Amniotic epithelial cell (primary cell): ENCODE results near the gene PRXL2B.
"Not testable (repeated sequence)": the region's sequence is repeated elsewhere in the genome, so short reads cannot be mapped to it uniquely, and the experiment has no call there.

ENCODE experiments used
- DNase-seq: peaks from one replicate; pipeline ENCODE4 v3.0.0-alpha.2; 2010; ENCODE audit warnings: low read depth

Gene PRXL2B, protein sequence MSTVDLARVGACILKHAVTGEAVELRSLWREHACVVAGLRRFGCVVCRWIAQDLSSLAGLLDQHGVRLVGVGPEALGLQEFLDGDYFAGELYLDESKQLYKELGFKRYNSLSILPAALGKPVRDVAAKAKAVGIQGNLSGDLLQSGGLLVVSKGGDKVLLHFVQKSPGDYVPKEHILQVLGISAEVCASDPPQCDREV

DNA sequence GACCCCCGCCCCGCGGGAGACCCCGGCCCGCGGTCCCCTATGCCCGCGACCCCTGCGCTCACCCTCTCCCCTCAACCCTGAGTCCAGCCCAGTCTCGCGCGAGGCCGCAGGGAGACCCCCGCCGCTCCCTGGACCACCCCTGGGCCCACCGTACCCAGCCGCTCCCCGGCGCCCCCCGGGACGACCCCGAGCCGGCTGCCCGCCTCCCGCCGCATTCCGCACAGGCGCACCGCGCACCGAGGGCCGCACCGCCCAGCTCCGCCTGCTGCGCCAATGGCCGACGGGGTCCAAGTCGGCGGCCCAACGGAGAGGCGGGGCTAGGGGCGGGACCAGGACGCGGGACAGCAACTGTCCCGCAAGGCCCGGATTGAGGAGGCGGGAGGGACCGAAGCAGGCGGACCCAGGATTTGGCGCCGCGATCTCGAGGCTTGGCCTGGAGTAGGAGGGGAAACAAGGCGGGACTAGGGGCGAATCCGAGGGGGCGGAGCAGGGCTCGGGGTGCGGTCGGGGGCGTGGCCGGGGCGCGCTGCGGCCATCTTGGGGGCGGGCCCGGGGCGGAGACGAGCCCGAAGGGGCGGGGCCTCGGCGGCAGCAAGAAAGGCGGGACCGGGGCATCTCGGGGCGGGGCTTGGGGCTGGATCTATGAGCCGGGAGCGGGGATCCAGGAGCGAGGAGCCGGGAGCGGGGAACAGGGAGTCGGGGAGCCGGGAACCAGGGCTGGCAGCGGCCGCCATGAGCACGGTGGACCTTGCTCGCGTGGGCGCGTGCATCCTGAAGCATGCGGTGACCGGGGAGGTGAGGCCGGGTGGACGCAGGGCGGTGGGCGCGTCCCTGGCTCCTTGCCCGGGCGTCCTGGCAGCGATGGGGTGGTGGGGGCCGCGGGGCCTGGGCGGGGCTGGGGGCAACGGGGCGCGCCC is at the start of gene PRXL2B:
Gene PRXL2B (plus strand): TSS at position 624 of the 917 bp plus-strand sequence. CDS start 109 bp downstream, at position 733.
- peak; percentile 98 for DNase-seq

DNA sequence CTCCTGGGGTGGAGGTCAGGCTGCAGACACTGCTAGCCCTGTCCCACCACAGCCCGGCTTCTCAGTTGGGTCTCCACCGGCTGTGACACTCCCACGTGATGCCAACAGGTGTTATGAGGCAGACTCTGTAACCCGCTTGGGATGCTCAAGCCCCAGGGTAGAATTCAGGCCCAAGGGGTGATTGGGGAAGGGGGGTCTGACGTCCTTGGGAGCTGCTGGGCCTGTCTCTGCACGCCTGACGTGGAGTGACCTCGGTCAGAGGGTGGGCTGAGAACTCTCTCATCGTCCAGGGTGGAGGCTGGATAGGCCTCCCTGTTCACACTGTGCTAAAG is 48.8 kb upstream of the PRXL2B start:
- DNase-seq, result no peak

DNA sequence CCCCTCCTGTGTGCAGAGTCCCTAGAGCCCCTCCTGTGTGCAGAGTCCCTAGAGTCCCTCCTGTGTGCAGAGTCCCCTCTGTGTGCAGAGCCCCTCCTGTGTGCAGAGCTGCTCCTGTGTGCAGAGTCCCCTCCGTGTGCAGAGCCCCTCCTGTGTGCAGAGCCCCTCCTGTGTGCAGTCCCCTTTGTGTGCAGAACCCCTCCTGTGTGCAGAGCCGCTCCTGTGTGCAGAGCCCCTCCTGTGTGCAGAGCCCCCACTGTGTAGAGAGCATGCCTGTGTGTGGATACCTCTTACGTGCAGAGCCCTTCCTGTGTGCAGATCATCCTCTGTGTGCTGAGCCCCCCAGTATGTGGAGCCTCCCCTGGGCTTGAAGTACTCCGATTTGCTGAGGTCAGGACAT is 48.2 kb upstream of the PRXL2B start:
- DNase-seq, result no peak

DNA sequence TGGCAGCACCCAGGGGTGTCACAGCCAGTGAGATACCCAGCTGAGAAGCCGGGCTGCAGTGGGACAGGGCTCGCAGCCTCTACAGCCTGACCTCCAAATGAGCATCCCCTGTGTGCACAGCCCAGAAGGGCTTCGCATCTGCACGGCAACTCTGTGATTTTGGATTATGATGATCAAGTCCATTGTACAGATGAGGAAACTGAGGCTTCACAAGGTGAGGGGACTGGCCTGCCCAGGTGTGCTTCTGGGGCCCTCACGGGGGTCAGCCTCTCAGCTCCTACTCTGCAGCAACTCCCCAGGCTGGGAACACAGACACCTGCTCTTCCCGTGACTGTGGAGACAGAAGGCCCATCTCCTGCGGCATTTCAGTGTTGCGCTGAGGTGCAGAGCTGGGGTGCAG is 47.7 kb upstream of the PRXL2B start:
- no peak for DNase-seq

DNA sequence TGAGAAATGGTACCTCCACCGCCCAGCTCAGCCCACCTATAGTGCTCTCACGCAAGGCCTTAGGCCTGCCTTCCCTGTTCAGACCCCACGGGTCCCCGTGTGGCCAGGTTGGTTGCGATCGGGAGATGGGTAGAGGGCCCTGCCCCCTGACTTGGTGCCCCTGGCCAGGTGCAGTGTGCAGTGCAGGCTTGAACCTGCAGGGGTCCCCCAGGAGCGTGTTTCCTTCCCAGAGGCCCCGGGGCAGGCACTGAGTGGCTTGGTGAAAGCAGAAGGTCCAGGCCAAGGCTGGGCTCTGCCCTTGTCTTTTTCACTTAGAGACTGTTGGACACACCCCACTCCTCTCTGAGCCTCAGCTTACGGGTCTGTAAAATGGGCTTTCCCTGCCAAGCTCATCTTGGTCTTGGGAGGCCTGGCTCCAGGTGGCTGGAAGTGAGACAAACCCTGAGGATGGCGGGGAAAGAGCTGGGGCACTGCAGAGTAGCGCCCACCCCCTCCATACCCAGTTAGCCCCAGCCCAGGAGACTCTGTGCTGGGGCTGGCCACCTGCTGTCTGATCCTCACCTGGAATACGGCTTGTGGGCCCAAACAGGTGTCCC is 47.2 kb upstream of the PRXL2B start:
- DNase-seq, result no peak

DNA sequence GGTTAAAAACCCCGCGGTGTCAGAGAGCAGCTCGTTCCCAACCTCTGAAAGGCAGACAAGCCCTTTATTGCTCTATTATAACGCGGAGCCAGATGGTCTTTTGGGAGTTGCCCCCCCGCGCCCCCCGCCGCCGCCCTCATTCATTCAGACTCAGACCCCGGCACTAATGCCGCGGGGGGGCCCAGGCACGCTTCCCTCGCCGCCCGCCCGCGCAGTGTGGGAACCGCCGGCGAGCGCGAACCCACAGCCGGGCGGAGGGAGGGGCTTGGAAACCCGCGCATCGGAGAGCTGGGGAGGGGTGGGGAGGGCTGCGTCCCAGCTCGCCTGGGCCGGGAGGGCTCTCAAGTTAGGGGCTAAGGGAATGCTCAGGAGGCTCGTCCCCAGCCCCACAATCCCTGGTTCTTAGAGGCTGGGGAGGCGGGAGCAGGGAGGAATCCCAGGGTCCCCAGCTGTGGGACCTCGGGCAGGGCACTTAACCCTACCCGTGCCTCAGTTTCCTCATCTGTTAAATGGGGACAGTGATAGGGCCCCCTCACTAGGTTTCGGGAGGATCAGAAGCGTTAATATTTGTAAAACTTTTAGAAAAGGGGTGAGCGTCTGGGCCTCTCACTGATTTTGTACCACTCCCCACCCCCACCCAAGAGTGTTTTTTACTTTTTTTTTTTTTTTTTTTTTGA is 45.6 kb upstream of the PRXL2B start:
- DNase-seq, result no peak

DNA sequence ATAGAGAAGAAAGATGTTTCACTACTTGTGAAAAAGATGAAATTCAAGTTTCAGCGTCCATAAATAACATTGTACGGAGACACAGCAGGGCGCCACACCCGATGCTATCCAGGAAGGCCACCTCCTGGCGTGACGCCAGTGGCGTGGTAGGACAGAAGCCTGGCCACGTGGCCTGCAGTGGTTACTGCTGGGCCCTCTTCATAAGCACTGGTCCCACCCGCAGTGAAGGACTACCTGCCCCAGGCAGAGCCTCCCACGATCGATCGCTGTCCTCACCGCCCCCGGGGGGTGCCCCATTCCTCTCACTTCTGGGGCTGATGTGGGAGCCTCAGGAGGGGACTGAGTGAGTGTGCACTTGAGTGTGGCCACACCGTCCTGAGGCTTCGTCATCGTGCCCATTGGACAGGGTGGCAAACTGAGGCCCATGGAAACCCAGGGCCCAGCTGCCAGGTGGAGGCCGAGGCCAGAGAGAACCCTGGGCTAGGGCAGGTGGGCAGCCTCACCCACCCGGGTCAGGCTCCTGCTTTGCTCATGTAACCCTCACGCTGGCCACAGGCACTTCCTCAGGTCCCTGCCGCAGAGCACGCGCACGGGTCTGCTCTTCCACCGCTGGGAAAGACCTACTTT is 44.8 kb upstream of the PRXL2B start:
- no peak for DNase-seq

DNA sequence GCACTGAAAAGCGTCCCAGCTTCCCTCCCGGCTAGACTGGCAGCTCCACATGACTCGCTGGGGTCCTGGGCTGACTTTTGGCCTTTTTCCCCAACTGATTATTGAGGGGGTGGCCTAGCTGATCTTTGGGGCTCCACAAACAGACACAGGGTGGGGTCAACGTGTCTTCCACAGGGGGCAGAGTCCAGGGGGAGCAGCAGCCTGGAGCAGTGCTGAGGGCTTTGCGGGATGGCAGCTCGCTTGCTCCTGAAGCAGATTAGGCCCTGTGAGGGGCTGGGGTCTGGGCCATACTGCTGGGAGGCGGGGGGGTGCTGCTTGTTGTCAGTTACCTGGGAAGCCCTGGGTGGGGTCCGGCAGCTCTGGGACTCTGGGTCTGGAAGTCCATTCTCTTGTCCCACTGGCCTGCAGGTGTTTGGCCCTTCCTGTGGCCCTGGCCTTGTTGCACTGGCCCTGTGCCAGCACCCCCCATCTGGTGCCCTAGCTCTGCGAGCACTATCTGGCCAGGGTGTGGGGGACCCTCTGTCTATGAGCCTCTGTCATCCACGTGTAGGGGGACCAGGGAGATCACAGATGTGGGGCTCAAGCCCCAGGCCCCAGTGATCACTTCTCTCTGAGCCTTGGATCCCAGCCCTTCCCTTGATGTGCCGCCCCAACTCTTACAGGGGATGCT is 44.2 kb upstream of the PRXL2B start:
- no peak for DNase-seq

DNA sequence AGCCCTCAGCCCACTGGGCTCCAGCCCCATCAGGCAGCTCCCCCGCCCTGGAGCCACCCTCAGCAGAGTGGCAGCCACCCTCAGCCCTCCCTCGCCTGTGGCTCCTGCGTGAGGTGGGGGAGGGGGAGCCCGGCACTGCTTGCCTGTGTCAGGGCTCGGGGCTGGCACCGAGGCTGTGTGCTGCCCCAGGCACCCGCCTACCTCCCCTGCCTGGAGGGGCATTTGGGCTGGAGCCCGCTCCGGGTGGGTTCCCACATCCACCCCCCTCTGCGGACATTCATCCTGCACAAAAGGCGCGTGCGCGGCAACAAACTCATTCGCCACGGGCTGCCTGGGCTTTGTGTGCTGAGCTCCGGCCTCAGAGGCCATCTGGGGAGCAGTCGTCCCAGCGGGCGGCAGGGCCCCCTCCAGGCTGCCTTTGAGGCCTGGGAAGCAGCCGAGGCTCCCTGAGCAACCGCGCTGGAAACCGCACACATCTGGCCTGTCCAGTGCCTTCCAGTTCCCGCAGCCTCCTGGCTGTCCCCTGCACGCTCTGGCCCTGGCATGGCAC is 43.0 kb upstream of the PRXL2B start:
- no peak for DNase-seq

DNA sequence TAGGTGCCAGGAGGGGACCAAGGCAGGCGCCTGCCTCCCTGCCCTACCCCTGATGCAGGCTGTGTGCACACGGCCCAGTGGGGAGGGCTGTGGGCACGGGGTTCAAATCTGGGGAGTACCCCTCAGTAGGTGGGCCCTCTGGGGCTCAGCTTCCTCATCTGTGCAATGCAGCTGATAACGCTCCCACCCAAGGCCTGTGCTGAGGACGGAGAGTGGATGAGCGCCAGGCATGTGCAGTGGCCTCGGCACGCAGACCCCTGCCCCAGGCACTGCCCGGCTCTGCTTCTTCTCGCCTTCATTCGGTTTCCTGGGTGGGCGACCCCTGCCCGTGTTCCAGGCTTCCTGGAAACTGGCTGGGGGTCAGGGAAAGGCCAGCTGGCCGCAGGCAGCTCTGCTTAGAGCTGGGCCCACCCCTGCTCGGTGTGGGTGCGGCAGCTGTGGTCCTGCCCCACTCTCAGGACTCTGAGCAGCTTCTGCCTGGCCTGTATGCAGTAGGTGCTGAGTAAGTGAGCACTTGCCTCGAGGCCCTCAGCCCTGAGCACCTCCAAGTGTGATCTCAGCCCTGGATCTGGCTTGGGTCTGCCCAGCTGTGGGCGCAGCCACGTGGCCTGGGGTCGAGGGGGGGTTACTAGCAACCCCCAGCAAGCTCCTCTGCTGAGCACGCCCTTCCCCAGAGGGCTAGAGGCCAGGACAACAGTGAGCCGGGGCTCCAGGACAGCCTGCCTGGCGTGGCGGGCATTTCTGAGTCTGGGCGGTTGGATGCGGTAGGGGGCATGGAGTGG is 42.3 kb upstream of the PRXL2B start:
- no peak for DNase-seq

DNA sequence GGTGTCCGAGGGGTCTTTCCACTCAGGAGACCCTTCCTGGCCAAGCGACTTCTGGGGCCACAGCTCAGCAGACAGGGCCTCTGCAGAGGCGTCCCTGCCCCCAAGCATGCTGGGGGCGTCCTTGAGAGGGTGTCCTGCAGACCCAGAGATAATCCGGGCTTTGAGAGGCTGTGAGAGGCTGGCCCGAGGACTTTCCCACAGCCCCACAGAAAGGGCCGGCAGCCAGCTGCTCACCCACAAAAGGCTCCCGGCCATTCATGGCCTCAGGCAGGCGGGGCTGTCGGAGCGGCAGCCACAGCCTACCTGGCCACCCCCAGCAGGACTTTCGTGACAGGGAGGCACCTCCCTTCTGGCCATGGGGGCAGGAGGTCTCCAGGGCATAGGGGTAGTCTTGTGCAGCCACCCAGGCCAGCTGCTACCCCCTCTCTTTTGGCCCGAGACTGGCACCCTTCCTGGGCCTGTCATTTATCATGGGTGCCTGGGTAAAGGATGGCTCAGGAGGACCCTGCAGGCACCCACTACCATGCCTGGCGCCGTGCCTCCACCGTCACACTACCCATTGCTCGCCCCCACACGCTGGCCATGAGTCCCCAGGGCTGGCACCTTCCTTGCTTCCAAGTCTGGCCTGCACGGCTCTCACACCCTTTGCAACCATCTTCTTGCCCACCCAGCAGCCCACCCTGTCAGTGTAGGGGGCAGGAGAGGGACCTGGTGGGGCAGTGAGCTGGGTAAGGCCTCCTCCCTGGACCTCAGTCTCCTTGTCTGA is 41.5 kb upstream of the PRXL2B start:
- no peak for DNase-seq

DNA sequence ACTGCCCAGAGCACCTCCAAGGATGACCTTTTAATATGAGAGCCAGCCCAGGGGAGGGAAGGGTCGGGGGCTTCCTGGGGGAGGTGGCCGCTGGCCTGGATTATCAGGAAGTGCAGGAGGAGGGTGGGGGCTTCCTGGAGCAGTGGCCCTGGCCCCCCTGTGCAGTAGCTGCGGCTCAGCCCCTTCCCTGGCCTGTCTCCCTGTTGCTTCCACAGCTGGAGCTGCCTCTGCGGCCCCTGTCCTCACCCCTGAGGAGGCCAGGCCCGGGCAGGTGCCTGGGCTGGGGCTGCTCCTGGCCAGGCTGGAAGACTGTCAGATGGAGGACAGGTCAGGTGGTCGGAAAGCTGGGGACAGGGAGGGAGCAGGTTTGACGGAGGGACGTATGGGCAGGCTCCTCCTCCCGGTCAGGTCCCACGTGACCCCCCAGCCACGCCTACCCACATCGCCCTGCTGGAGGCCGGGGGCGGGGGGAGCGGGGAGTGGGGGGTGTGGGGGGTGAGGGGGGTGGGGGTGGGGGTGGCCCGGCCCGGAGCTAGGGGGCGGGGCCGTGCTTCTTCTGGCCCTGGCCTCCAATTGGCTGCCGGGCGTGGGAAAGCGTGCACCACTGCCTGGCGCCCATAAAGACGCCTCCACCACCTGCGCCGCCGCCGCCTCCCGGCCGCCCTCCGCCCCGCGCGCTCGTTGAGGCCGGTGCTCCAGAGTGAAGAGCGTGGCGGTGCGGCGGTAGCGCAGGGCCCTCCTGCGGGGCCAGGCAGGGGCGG is 40.6 kb upstream of the PRXL2B start:
- DNase-seq, result peak; percentile 67

DNA sequence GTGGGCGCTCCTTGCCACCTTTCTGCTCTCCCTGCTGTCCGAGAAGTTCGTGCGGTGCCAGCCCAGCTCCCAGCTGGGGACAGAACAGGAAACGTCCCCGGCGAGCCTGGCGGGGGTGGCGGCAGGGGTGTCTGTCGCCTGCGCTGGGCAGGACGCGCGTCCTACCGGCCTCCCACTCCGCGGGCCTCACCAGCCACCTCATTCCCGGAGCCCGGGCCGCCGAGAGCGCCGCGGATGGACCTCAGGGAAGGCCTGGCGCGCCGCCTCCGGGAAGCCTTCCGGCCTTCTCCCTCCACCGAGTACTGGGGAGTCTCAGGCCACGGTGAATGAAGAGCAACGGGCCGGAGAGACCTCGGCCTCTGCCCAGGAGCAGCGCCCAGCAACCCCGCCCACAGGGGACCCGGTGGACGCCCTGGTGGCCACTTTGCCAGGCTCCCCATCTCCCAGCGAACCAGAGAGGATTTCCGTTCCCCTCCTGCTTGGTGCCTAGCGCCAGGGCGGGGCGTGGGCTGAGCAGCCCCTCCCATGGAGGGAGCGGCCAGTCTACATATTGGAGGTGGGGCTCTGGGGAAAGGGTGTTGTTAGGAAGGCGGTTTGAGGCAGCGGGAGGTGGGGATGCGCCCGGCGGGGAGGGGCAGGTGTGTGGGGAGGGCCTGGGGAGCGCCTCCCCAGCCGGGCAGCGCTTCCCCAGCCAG is 39.9 kb upstream of the PRXL2B start:
- DNase-seq, result peak; percentile 55

DNA sequence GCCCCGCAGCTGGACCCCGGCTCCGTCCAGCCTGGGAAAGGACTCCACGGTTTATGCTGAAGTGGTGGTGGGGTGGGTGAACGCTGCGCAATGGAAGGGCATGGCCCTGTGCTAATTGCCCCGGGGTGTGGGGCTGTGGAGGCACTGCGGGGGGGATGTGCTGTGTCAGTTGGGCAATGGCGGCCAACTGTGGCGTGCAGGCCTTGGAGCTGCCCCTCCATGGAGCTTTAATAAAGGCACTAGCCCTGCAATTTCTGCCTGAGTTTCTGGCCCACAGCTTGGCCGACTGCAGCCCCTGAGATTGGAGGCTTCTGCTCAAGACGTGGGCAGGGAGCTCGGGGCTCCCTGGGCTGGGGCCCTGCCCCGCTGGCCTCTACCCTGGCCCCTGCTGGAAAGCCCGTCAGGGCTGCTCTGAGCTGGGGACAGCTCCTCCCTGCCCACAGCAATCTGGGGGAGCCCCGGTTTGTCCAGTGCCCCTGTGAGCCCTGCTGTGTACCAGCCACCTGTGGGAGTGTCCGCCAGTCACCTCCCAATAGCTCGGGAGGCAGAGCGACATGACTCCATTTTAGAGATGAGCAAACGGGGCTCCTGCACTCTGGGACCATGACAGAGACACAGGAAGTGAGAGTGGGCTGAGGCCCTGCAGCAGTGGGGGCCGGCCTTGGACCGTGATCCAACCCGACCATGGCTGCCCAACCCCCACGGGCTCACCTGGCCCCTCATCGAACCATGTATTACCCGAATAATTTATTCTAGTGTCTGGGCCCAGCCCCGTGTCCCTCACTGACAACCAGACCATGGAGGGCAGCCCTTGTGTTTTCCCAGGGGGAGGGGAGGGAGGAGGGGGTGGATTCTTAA is 39.1 kb upstream of the PRXL2B start:
- no peak for DNase-seq

DNA sequence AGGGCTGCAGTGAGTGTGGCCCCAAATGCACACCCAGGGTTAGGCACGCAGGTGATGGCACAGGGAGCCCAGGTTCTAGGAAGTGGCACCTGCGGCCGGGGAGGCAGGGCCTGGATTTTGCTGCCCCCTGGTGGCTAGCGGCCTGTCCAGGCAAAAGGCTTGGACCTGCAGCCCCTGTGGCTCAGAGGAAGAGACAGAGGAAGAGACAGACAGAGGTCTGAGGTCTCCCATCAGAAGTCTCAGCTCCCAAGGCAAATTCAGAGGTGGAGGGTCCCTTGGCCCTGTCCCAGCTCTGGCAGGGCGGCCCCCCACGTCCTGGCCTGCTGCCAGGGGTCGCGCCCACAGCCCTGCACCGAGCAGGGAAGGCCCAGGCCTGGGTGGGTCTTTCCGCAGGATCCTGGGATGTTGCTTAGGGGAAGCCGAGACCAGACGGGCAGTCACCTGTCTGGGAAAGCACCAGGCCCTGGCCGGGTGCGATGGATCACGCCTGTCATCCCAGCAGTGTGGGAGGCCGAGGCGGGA is 38.4 kb upstream of the PRXL2B start:
- DNase-seq, result no peak

DNA sequence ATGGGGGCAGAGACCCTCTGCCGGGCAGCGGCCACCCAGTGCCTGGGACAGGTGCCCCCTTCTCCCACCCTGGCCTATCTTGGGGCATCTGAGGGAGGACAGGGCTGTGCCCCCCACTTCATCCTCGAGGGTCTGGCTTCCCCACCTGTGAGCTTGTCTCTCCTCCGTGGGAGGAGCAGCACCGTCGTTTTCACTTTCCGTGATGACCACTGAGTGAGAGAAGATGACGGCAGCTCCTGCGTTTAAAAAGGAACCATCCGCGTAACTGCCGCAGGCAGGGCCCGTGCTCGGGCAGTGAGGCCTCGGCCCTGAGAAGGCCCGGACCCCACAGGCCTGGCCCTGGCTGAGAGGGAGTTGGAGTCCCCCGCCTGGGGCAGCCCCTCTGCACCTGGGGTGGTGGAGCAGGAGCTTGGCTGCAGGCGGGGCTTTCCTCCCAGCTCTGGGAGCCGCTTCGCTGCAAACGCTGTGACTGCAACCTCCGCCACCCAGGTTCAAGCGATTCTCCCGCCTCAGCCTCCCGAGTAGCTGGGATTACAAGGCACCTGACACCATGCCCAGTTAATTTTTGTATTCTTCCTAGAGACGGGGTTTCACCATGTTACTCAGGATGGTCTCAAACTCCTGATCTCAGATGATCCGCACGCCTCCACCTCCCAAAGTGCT is 37.1 kb upstream of the PRXL2B start:
- not testable (repeated sequence) for DNase-seq
